K562 (cell line): Measurements from ENCODE around the gene NUTF2. TPM values are rescaled to one million over a fixed set of nuclear protein-coding genes. Genes with fewer than 3 reads are reported as not detected.

ENCODE experiments used
- CREB1 ChIP-seq, 2 experiments: sonication (generic) in 1 of 2; formaldehyde crosslinking in 1 of 2; IDR thresholded peaks; 2 replicates each; pipeline versions ENCODE4 v1.6.1 to v1.8.0; 2012 to 2022; ENCODE audit warnings: inconsistent platforms in 1 of 2, mild to moderate bottlenecking in 1 of 2, missing genetic modification reagents in 1 of 2, moderate library complexity in 1 of 2
- DNMT1 ChIP-seq: fragments of 450-650 bp; IDR thresholded peaks from 2 replicates; pipeline ENCODE4 v1.6.1; 2016; ENCODE audit warnings: antibody characterized with exemption, mild to moderate bottlenecking
- EGR1 ChIP-seq: fragments of 450-650 bp; conservative IDR thresholded peaks from 2 replicates; pipeline ENCODE4 v1.6.1; 2017; ENCODE audit warnings: mild to moderate bottlenecking
- ETV6 ChIP-seq, 3 experiments: fragments of 150-350 bp in 1 of 3; sonication (generic) in 1 of 3; formaldehyde crosslinking in 1 of 3; IDR thresholded peaks; 2 replicates each; pipeline versions ENCODE4 v1.6.1 to v1.8.0; 2014 to 2022; ENCODE audit warnings: borderline replicate concordance in 2 of 3, low read depth in 2 of 3, antibody characterized with exemption in 1 of 3, low read length in 1 of 3, mild to moderate bottlenecking in 1 of 3, missing genetic modification reagents in 1 of 3
- HDAC2 ChIP-seq: fragments of 450-650 bp; IDR thresholded peaks from 2 replicates; pipeline ENCODE4 v1.6.1; 2016; ENCODE audit warnings: mild to moderate bottlenecking
- IRF2 ChIP-seq: sonication (generic); formaldehyde crosslinking; IDR thresholded peaks from 2 replicates; pipeline ENCODE4 v1.8.1; 2022; ENCODE audit warnings: mild to moderate bottlenecking, missing genetic modification reagents
- JUND ChIP-seq, 2 experiments: IDR thresholded peaks; 2 replicates in 1 of 2; 3 replicates in 1 of 2; pipeline ENCODE4 v1.6.1; 2011; ENCODE audit warnings: borderline replicate concordance in 2 of 2, low read depth in 2 of 2, low read length in 2 of 2, improper control_type of control experiment in 1 of 2, missing biosample characterization in 1 of 2, missing genetic modification characterization in 1 of 2, missing genetic modification reagents in 1 of 2
- KDM4B ChIP-seq, 2 experiments: fragments of 450-650 bp in 1 of 2; sonication (generic) in 1 of 2; IDR thresholded peaks; 2 replicates each; pipeline ENCODE4 v1.6.1; 2016 to 2017; ENCODE audit warnings: borderline replicate concordance in 2 of 2, antibody characterized with exemption in 1 of 2, low read depth in 1 of 2, mild to moderate bottlenecking in 1 of 2
- NR2C2 ChIP-seq, 2 experiments: fragments of 200-800 bp in 1 of 2; sonication (Bioruptor generic) in 1 of 2; sonication (generic) in 1 of 2; formaldehyde crosslinking in 1 of 2; IDR thresholded peaks; 2 replicates each; pipeline versions ENCODE4 v1.6.1 to v1.8.0; 2016 to 2022; ENCODE audit warnings: mild to moderate bottlenecking in 1 of 2, missing compliant biosample characterization in 1 of 2, missing genetic modification characterization in 1 of 2, missing genetic modification reagents in 1 of 2
- SLC30A9 ChIP-seq: fragments of 250-450 bp; sonication (Bioruptor Pico); IDR thresholded peaks from 2 replicates; pipeline ENCODE4 v1.8.0; 2022; ENCODE audit warnings: mild to moderate bottlenecking, moderate library complexity
- SMARCA4 ChIP-seq: fragments of 450-650 bp; IDR thresholded peaks from 2 replicates; pipeline ENCODE4 v1.6.1; 2016
- TEAD2 ChIP-seq: fragments of 450-650 bp; IDR thresholded peaks from 2 replicates; pipeline ENCODE4 v1.6.1; 2016; ENCODE audit warnings: missing genetic modification characterization, control low read depth, missing compliant biosample characterization
- ZFX ChIP-seq: sonication (generic); formaldehyde crosslinking; IDR thresholded peaks from 2 replicates; pipeline ENCODE4 v1.8.0; 2022; ENCODE audit warnings: mild to moderate bottlenecking, missing genetic modification reagents, moderate library complexity
- ZNF232 ChIP-seq: sonication (generic); formaldehyde crosslinking; IDR thresholded peaks from 2 replicates; pipeline ENCODE4 v1.8.0; 2022; ENCODE audit warnings: mild to moderate bottlenecking, missing genetic modification reagents
- ZNF3 ChIP-seq: fragments of 250-450 bp; sonication (Bioruptor Pico); IDR thresholded peaks from 2 replicates; pipeline ENCODE4 v1.5.0; 2021; ENCODE audit warnings: mild to moderate bottlenecking, moderate library complexity
- polyA plus RNA-seq, 8 experiments: library from polyadenylated mRNA; depleted of rRNA in 4 of 8; stranded (reverse) in 5 of 8; unstranded in 3 of 8; fragments of >200 nt; fragmentation: Nextera tagmentation in 2 of 8; fragmentation: Illumina TruSeq in 1 of 8; extraction: Ambion mirVana in 2 of 8; extraction: Trizol in 1 of 8; gene quantifications; 2 replicates each; pipeline versions ENCODE4 v1.2.1 to v1.2.3, GENCODE V29; 2011 to 2014; ENCODE audit warnings: inconsistent platforms in 1 of 8, missing spikeins in 1 of 8
- total RNA-seq, 7 experiments: library from RNA; depleted of rRNA in 6 of 7; stranded (reverse); fragments of >200 nt in 6 of 7; fragmentation: Illumina TruSeq in 2 of 7; extraction: Trizol in 2 of 7; gene quantifications; 2 replicates each; pipeline versions ENCODE4 v1.2.1 to v1.2.3, GENCODE V29; 2011 to 2021; ENCODE audit warnings: low replicate concordance in 1 of 7
- TF ChIP-seq, protein P1 (sequence below): sonication (generic); formaldehyde crosslinking; IDR thresholded peaks from 2 replicates; pipeline ENCODE4 v1.8.0; 2023; ENCODE audit warnings: mild to moderate bottlenecking, missing genetic modification reagents
- TF ChIP-seq, protein P2 (sequence below): sonication (generic); formaldehyde crosslinking; IDR thresholded peaks from 2 replicates; pipeline ENCODE4 v1.8.0; 2022; ENCODE audit warnings: mild to moderate bottlenecking, missing genetic modification reagents, borderline replicate concordance
- TF ChIP-seq, protein P3 (sequence below), 2 experiments: fragments of 450-650 bp; conservative IDR thresholded peaks; 2 replicates each; pipeline ENCODE4 v1.6.1; 2017; ENCODE audit warnings: mild to moderate bottlenecking in 2 of 2, moderate library complexity in 2 of 2

Gene NUTF2
- total and polyA plus RNA-seq, 9 of the 15 experiments (the other 6 are each of a cell fraction or from before 2014, with no cell fraction given), result 106 to 248 (median 147) TPM

DNA sequence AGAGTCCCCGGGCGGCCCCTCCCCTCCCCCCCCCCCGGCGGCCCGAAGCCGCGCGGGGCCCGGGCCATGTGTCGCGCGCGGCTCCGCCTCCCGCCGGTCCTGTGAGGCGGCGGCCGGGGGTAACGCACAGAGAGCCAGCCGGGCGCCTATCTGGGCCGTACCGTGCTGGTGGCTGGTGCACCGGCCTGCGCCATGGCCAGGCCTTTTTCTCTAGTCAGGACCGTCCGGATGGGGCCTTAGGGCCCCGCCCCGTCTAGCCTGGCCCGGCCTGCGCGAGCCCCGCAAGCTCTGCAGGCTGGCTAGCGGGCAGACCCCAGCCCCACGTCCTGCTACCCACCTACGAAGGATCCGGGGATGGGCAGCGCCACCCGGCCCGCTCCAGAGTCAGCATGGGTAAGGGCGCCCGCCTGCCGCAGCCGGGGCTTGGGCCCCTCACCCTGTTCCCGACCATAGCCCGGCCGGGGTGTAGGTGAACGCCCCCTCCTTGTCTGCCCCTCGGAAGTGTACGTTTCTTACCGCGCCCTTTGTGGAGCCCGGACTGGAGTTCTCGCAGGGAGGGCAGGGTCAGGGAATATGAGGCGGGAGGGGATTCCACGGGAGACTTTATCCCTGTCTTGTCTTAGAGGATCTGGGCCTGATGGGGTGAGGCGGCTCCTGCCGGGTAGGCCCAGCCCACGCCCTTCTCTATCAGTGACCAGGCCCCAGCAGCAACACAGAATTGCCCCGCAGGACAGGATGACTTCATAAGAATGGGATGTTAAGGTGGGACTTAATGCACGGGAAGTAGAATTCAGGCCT, 530 bp downstream of the NUTF2 start, which contains the start of gene CENPT (continued):
- TF ChIP-seq ZNF232 (peak; percentile 70; the same call in 1 of the 2 replicates), HDAC2 (0 out of 2 replicates have a peak, but pooled peaks have one; percentile 27), TEAD2 (tag) (no peak), KDM4B (IDR thresholded peaks at IDR 0.05; ENCODE audit: borderline replicate concordance in 2 of 2, low read depth in 1 of 2) (no peak), IRF2 (CRISPR knock-in tag) (no peak), ZFX (CRISPR knock-in tag) (peak; percentile 86), SLC30A9 (no peak), ZNF3 (CRISPR knock-in tag) (no peak), ETV6 (IDR thresholded peaks at IDR 0.05; ENCODE audit: borderline replicate concordance in 1 of 2, low read depth in 2 of 2, low read length in 1 of 2) (no peak), ETV6 (CRISPR knock-in tag; IDR thresholded peaks at IDR 0.05; ENCODE audit: borderline replicate concordance) (0 out of 2 replicates have a peak, but pooled peaks have one; percentile 31), SMARCA4 (no peak), NR2C2 (CRISPR knock-in tag; IDR thresholded peaks at IDR 0.05) (no peak; the same call in 1 of the 2 replicates), NR2C2 (tag; IDR thresholded peaks at IDR 0.05) (no peak), CREB1 (IDR thresholded peaks at IDR 0.05) (0 out of 2 replicates have a peak, but pooled peaks have one; percentile 9), CREB1 (CRISPR knock-in tag; IDR thresholded peaks at IDR 0.05) (no peak), JUND (IDR thresholded peaks at IDR 0.05; ENCODE audit: borderline replicate concordance, low read depth, low read length) (peak; percentile 76), JUND (tag; IDR thresholded peaks at IDR 0.05; ENCODE audit: borderline replicate concordance, low read depth, low read length) (no peak; the same call in 2 of the 3 replicates), DNMT1 (no peak), EGR1 (peak; percentile 66)
- TF ChIP-seq, protein P1, sequence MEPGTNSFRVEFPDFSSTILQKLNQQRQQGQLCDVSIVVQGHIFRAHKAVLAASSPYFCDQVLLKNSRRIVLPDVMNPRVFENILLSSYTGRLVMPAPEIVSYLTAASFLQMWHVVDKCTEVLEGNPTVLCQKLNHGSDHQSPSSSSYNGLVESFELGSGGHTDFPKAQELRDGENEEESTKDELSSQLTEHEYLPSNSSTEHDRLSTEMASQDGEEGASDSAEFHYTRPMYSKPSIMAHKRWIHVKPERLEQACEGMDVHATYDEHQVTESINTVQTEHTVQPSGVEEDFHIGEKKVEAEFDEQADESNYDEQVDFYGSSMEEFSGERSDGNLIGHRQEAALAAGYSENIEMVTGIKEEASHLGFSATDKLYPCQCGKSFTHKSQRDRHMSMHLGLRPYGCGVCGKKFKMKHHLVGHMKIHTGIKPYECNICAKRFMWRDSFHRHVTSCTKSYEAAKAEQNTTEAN (CRISPR knock-in tag), result 0 out of 2 replicates have a peak, but pooled peaks have one; percentile 45
- TF ChIP-seq, protein P2, sequence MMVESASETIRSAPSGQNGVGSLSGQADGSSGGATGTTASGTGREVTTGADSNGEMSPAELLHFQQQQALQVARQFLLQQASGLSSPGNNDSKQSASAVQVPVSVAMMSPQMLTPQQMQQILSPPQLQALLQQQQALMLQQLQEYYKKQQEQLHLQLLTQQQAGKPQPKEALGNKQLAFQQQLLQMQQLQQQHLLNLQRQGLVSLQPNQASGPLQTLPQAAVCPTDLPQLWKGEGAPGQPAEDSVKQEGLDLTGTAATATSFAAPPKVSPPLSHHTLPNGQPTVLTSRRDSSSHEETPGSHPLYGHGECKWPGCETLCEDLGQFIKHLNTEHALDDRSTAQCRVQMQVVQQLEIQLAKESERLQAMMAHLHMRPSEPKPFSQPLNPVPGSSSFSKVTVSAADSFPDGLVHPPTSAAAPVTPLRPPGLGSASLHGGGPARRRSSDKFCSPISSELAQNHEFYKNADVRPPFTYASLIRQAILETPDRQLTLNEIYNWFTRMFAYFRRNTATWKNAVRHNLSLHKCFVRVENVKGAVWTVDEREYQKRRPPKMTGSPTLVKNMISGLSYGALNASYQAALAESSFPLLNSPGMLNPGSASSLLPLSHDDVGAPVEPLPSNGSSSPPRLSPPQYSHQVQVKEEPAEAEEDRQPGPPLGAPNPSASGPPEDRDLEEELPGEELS (CRISPR knock-in tag), result peak; percentile 91
- TF ChIP-seq, protein P3, sequence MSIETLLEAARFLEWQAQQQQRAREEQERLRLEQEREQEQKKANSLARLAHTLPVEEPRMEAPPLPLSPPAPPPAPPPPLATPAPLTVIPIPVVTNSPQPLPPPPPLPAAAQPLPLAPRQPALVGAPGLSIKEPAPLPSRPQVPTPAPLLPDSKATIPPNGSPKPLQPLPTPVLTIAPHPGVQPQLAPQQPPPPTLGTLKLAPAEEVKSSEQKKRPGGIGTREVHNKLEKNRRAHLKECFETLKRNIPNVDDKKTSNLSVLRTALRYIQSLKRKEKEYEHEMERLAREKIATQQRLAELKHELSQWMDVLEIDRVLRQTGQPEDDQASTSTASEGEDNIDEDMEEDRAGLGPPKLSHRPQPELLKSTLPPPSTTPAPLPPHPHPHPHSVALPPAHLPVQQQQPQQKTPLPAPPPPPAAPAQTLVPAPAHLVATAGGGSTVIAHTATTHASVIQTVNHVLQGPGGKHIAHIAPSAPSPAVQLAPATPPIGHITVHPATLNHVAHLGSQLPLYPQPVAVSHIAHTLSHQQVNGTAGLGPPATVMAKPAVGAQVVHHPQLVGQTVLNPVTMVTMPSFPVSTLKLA (conservative IDR thresholded peaks at IDR 0.05), result peak; percentile 55 to 64; a peak in 2 of 4 replicates
